IMR-90 (cell line): ENCODE results near the gene RAB11FIP3. TPM values are rescaled to one million over a fixed set of nuclear protein-coding genes. Genes with fewer than 3 reads are reported as not detected.

Source experiments
- ATAC-seq: fragments of 200-7000 bp; cut with Tn5 transposase; 2 replicates; pipeline ENCODE4 v1.9.1; 2020; ENCODE audit warnings: low read depth, mild to moderate bottlenecking, moderate library complexity
- BruUV-seq: library from RNA; stranded (reverse); fragments of 400-500 nt; replicated peaks from 2 replicates; lab custom pipeline; 2021; lab: Mats Ljungman, UMichigan
- CTCF ChIA-PET: fragments of 300-600 bp; formaldehyde crosslinking; extraction: SDS; loops from one replicate; lab custom pipeline; 2021; ENCODE audit warnings: antibody characterized with exemption; lab: Yijun Ruan, JAX
- POLR2A ChIA-PET: fragments of 300-600 bp; sonication (Branson Sonifier 250); formaldehyde crosslinking; loops from one replicate; lab custom pipeline; 2022; ENCODE audit warnings: antibody characterized with exemption; ENCODE audit not compliant: unreplicated experiment; lab: Charles Lee
- DNase-seq: peaks from one replicate; pipeline ENCODE4 v3.0.0; 2013
- H2AFZ ChIP-seq: replicated peaks from 2 replicates; pipeline ENCODE3; 2013; ENCODE audit warnings: low read length, mild to moderate bottlenecking; ENCODE audit not compliant: poor library complexity
- H2AK5ac ChIP-seq: 2 replicates; pipeline ENCODE4 v1.6.1; 2013; ENCODE audit warnings: low read depth, low read length, inconsistent platforms
- H2AK9ac ChIP-seq: replicated peaks from 2 replicates; pipeline ENCODE3; 2013; ENCODE audit warnings: mild to moderate bottlenecking, low read depth, low read length, moderate library complexity; ENCODE audit not compliant: poor library complexity
- H2BK120ac ChIP-seq: 2 replicates; pipeline ENCODE4 v1.6.1; 2013; ENCODE audit warnings: low read depth, low read length, inconsistent platforms
- H2BK15ac ChIP-seq: 3 replicates; pipeline ENCODE4 v1.6.1; 2013; ENCODE audit warnings: low read depth, low read length, inconsistent platforms
- H2BK20ac ChIP-seq: 2 replicates; pipeline ENCODE4 v1.6.1; 2013; ENCODE audit warnings: low read depth, mild to moderate bottlenecking, inconsistent platforms, low read length, moderate library complexity
- H2BK5ac ChIP-seq: 2 replicates; pipeline ENCODE4 v1.6.1; 2013; ENCODE audit warnings: mild to moderate bottlenecking, low read depth, low read length, inconsistent platforms; ENCODE audit not compliant: poor library complexity, severe bottlenecking
- H3K14ac ChIP-seq: replicated peaks from 2 replicates; pipeline ENCODE4 v1.6.1; 2013; ENCODE audit warnings: low read depth, low read length, inconsistent platforms
- H3K18ac ChIP-seq: 2 replicates; pipeline ENCODE4 v1.6.1; 2013; ENCODE audit warnings: low read depth, low read length, control low read depth
- H3K23ac ChIP-seq: 2 replicates; pipeline ENCODE4 v1.6.1; 2013; ENCODE audit warnings: low read depth, low read length, inconsistent platforms
- H3K27ac ChIP-seq: 2 replicates; pipeline ENCODE4 v1.5.1; 2013; ENCODE audit warnings: mild to moderate bottlenecking, control low read depth, low read length; ENCODE audit not compliant: insufficient read depth
- H3K27me3 ChIP-seq: 2 replicates; pipeline ENCODE4 v1.6.1; 2013; ENCODE audit warnings: low read length; ENCODE audit not compliant: control insufficient read depth, insufficient read depth
- H3K36me3 ChIP-seq: 2 replicates; pipeline ENCODE4 v1.6.1; 2013; ENCODE audit warnings: low read length, mixed read lengths; ENCODE audit not compliant: control insufficient read depth, insufficient read depth
- H3K4ac ChIP-seq: 2 replicates; pipeline ENCODE4 v1.6.1; 2013; ENCODE audit warnings: low read depth, low read length, inconsistent platforms
- H3K4me1 ChIP-seq: 2 replicates; pipeline ENCODE4 v1.6.1; 2013; ENCODE audit warnings: low read length, mixed read lengths; ENCODE audit not compliant: control insufficient read depth, insufficient read depth
- H3K4me2 ChIP-seq: 2 replicates; pipeline ENCODE4 v1.6.1; 2013; ENCODE audit warnings: low read depth, mild to moderate bottlenecking, control low read depth, low read length, moderate library complexity
- H3K4me3 ChIP-seq: 2 replicates; pipeline ENCODE4 v1.5.1; 2013; ENCODE audit warnings: low read depth, mild to moderate bottlenecking, control low read depth, low read length, moderate library complexity; ENCODE audit not compliant: insufficient read depth
- H3K56ac ChIP-seq: 2 replicates; pipeline ENCODE4 v1.6.1; 2013; ENCODE audit warnings: low read length, inconsistent platforms; ENCODE audit not compliant: insufficient read depth; ENCODE audit errors: extremely low read depth
- H3K79me1 ChIP-seq, 2 experiments: 2 replicates each; pipeline ENCODE4 v1.6.1; 2013; ENCODE audit warnings: low read length in 2 of 2, inconsistent platforms in 1 of 2, low read depth in 1 of 2
- H3K9ac ChIP-seq: 2 replicates; pipeline ENCODE4 v1.6.1; 2013; ENCODE audit warnings: low read depth, low read length, control low read depth
- H3K9me1 ChIP-seq: 2 replicates; pipeline ENCODE4 v1.6.1; 2013; ENCODE audit warnings: low read length, inconsistent platforms; ENCODE audit not compliant: insufficient read depth
- H3K9me3 ChIP-seq: 2 replicates; pipeline ENCODE4 v1.6.1; 2013; ENCODE audit warnings: low read length; ENCODE audit not compliant: control insufficient read depth, insufficient read depth
- H4K20me1 ChIP-seq: 2 replicates; pipeline ENCODE4 v1.6.1; 2013; ENCODE audit warnings: low read length, inconsistent platforms; ENCODE audit not compliant: insufficient read depth
- H4K5ac ChIP-seq: 2 replicates; pipeline ENCODE4 v1.6.1; 2013; ENCODE audit warnings: mild to moderate bottlenecking, low read depth, low read length, control low read depth
- H4K8ac ChIP-seq, 2 experiments: 2 replicates each; pipeline ENCODE4 v1.6.1; 2013; ENCODE audit warnings: low read depth in 2 of 2, low read length in 2 of 2, control low read depth in 1 of 2, inconsistent platforms in 1 of 2
- H4K91ac ChIP-seq: 2 replicates; pipeline ENCODE4 v1.6.1; 2013; ENCODE audit warnings: low read depth, low read length, inconsistent platforms; ENCODE audit not compliant: insufficient read depth
- BHLHE40 ChIP-seq: fragments of 150-350 bp; IDR thresholded peaks from 2 replicates; pipeline ENCODE4 v1.6.1; 2016; ENCODE audit warnings: mild to moderate bottlenecking, low read depth, low read length
- CEBPB ChIP-seq: IDR thresholded peaks from 2 replicates; pipeline ENCODE4 v1.6.1; 2012; ENCODE audit warnings: low read depth, low read length, improper control_type of control experiment
- CHD1 ChIP-seq: IDR thresholded peaks from 2 replicates; pipeline ENCODE4 v1.6.1; 2012; ENCODE audit warnings: low read depth, low read length, improper control_type of control experiment
- CTCF ChIP-seq: conservative IDR thresholded peaks from 2 replicates; pipeline ENCODE4 v1.5.1; 2012; ENCODE audit warnings: mild to moderate bottlenecking, low read depth, low read length, improper control_type of control experiment
- ELK1 ChIP-seq: fragments of 150-350 bp; IDR thresholded peaks from 2 replicates; pipeline ENCODE4 v1.6.1; 2016; ENCODE audit warnings: low read depth, mild to moderate bottlenecking, low read length, moderate library complexity, borderline replicate concordance
- FOS ChIP-seq: fragments of 150-350 bp; IDR thresholded peaks from 2 replicates; pipeline ENCODE4 v1.6.1; 2016; ENCODE audit warnings: low read depth, low read length
- MAFK ChIP-seq: IDR thresholded peaks from 2 replicates; pipeline ENCODE4 v1.6.1; 2012; ENCODE audit warnings: low read depth, low read length, improper control_type of control experiment
- MAZ ChIP-seq: IDR thresholded peaks from 2 replicates; pipeline ENCODE4 v1.6.1; 2012; ENCODE audit warnings: low read depth, mild to moderate bottlenecking, low read length, improper control_type of control experiment, moderate library complexity, borderline replicate concordance
- MXI1 ChIP-seq: IDR thresholded peaks from 2 replicates; pipeline ENCODE4 v1.6.1; 2012; ENCODE audit warnings: low read depth, mild to moderate bottlenecking, low read length, moderate library complexity, borderline replicate concordance
- NFE2L2 ChIP-seq: fragments of 150-350 bp; IDR thresholded peaks from 2 replicates; pipeline ENCODE4 v1.6.1; 2016; ENCODE audit warnings: low read depth, mild to moderate bottlenecking, low read length
- POLR2A ChIP-seq: IDR thresholded peaks from 2 replicates; pipeline ENCODE4 v1.6.1; 2012; ENCODE audit warnings: mild to moderate bottlenecking, low read depth, low read length
- RCOR1 ChIP-seq: IDR thresholded peaks from 2 replicates; pipeline ENCODE4 v1.6.1; 2012; ENCODE audit warnings: mild to moderate bottlenecking, low read length, improper control_type of control experiment; ENCODE audit not compliant: insufficient replicate concordance
- RFX5 ChIP-seq: IDR thresholded peaks from 2 replicates; pipeline ENCODE4 v1.8.0; 2012; ENCODE audit warnings: low read depth, mild to moderate bottlenecking, low read length, moderate library complexity
- SMC3 ChIP-seq: fragments of 150-350 bp; IDR thresholded peaks from 2 replicates; pipeline ENCODE4 v1.6.1; 2016; ENCODE audit warnings: low read depth, mild to moderate bottlenecking, antibody characterized with exemption, low read length, moderate library complexity
- USF2 ChIP-seq: fragments of 150-350 bp; IDR thresholded peaks from 2 replicates; pipeline ENCODE4 v1.6.1; 2017; ENCODE audit warnings: mild to moderate bottlenecking, antibody characterized with exemption, low read length, low read depth
- WGBS, 2 experiments: methylation state at CpG; one replicate each; pipeline versions ENCODE4 v1.1.5 to v1.1.7; 2013; ENCODE audit warnings: missing lambda C conversion rate in 2 of 2; ENCODE audit not compliant: insufficient read length in 1 of 2; ENCODE audit errors: extremely low coverage in 2 of 2; 5-methylcytosine and 5-hydroxymethylcytosine counted together
- dilution Hi-C: fragments of 300-500 bp; cut with HindIII; formaldehyde crosslinking; loops from one replicate; pipeline ENCODE4 v1.14.3; 2018; ENCODE audit warnings: low sequenced_read_pairs; ENCODE audit not compliant: unreplicated experiment
- in situ Hi-C: fragments of 300-500 bp; cut with MboI; formaldehyde crosslinking; loops from 3 replicates; pipeline ENCODE4 v1.14.3; 2019; ENCODE audit warnings: low sequenced_read_pairs, inconsistent platforms, mixed read lengths
- intact Hi-C: fragments of 100-400 bp; cut with micrococcal nuclease; formaldehyde crosslinking; loops from 2 replicates; pipeline ENCODE4 v1.10.0; 2022
- polyA plus RNA-seq, 3 experiments: library from polyadenylated mRNA; depleted of rRNA; stranded (reverse); fragments of >200 nt; gene quantifications; 2 replicates each; pipeline ENCODE4 v1.2.3, GENCODE V29; 2012; ENCODE audit warnings: low replicate concordance in 1 of 3
- total RNA-seq: library from RNA; depleted of rRNA; stranded (reverse); fragments of >200 nt; gene quantifications from 2 replicates; pipeline ENCODE4 v1.2.3, GENCODE V29; 2012

The RAB11FIP3 gene
- total and polyA plus RNA-seq, 2 of the 4 experiments (the other 2 are of a cell fraction): 7.5 to 22.5 TPM

GRCh38 chr16:559411-560203 is 134.2 kb downstream of the RAB11FIP3 start:
- Histone ChIP-seq H3K27me3 (peaks cover 48% of the 10 kb centered on the region), H3K9me1 (no peaks in the 10 kb centered on the region; the same call in 1 of the 2 replicates), H2BK120ac (no peak overlapping the region), H3K23ac (no peak overlapping the region), H2AK9ac (no peak overlapping the region), H2AK5ac (no peak overlapping the region), H3K4me2 (no peak overlapping the region), H4K8ac (no peak overlapping the region), H2AFZ (no peak overlapping the region), H2BK20ac (no peak overlapping the region), H3K14ac (no peak overlapping the region), H2BK5ac (no peak overlapping the region), H3K18ac (no peak overlapping the region), H4K20me1 (peaks cover 9% of the 10 kb centered on the region; the same call in 1 of the 2 replicates), H4K91ac (no peak overlapping the region), H3K79me1 (no peaks in the 10 kb centered on the region), H3K4me3 (no peak overlapping the region), H3K9me3 (no peaks in the 10 kb centered on the region), H3K4me1 (0 out of 2 replicates have a peak, but pooled peaks cover 3% of the 10 kb centered on the region), H4K5ac (no peak overlapping the region), H3K27ac (no peak overlapping the region), H3K9ac (no peak overlapping the region), H3K56ac (no peak overlapping the region), H2BK15ac (no peak overlapping the region), H3K36me3 (no peaks in the 10 kb centered on the region), H3K4ac (no peak overlapping the region)
- BruUV-seq: no TSS peak
- ATAC-seq (no peak), DNase-seq (no peak)
- CTCF ChIA-PET: no interaction called here
- WGBS, 2 experiments: 9% methylated on average over 9 of the region's 62 CpGs; no CpG with 5 or more reads in 1 of the 2 experiments
- POLR2A ChIA-PET: no interaction called here
- in situ Hi-C loops: no loop called here
- intact Hi-C loops: no loop called here
- dilution Hi-C loops: no loop called here
- TF ChIP-seq FOS: no peak
- TF ChIP-seq ELK1: no peak
- no peak for TF ChIP-seq CTCF
- no peak for TF ChIP-seq MAZ
- no peak for TF ChIP-seq POLR2A
- TF ChIP-seq MAFK: no peak
- TF ChIP-seq RCOR1: no peak
- no peak for TF ChIP-seq NFE2L2
- TF ChIP-seq MXI1: no peak
- no peak for TF ChIP-seq USF2
- no peak for TF ChIP-seq BHLHE40
- TF ChIP-seq CHD1: no peak
- TF ChIP-seq SMC3: no peak
- TF ChIP-seq RFX5: no peak
- TF ChIP-seq CEBPB: no peak
